Renal pelvis (tissue), 4 donors: ENCODE measurements around the gene FUT1. TPM values are rescaled to one million over a fixed set of nuclear protein-coding genes. Genes with fewer than 3 reads are reported as not detected.

ENCODE experiments used
- DNase-seq: peaks from one replicate; pipeline ENCODE4 v3.0.0-alpha.2; 2013
- polyA plus RNA-seq, 3 donors: library from polyadenylated mRNA; unstranded; fragments of 120-200 nt; gene quantifications; one replicate each; pipeline ENCODE4 v1.2.1, GENCODE V29; 2013; ENCODE audit not compliant: insufficient read length in 3 of 3

Gene FUT1
- polyA plus RNA-seq, 3 donors = 3.0 to 4.4 (median 4.2) TPM

DNA sequence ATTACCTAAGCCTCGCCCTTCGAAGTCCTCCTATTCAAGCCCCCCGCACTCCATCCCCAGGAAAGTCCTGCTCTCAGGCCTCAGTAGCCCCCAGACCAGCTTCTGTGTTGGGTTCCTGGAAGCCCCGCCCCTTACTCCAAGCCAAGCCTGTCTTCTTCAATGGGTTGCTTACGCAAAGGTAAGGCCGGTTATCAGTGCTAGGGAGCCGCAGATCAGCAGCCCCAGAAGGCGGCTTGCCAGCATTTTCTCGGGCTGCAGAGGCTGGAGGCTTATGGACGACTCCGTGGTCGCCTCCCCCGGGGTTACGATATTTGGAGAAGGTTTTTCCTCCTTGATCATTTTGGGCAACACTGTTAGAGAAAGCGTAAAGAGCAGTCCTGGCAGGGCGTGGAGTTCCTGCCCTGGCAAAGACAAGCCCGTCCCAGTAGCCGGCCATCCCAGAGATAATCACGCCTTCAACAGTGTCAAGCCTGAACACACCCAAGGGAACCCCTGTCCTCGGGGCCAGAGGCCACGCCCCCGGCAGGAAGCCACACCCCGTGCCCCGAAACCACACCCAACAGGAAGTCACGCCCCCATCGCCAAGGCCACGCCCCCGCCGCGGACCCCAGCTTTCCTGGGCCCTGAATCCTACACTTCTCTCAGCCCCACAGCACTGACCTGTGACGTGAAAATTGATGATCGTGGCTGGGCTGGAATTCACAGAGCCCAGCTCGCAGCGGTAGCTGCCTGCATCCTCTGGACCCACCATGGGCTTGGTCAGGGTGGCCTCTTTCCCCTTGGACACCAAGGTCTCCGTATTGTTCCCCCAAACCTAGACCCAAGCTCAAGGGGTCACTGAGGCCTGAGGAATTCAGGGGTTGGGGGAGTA is 11.1 kb downstream of the FUT1 start:
- DNase-seq = no peak

- no peak for DNase-seq
Measured at GRCh38 chr19:48740164-48740972, 12.1 kb downstream of the FUT1 start, which contains the start of gene RASIP1. TSS of gene RASIP1 (minus strand) at chr19:48740610. CDS start at chr19:48740282, 328 bp downstream.

- DNase-seq = no peak
Measured at GRCh38 chr19:48739404-48740163, 12.9 kb downstream of the FUT1 start.

GRCh38 chr19:48738557-48739403 is 13.7 kb downstream of the FUT1 start:
- DNase-seq = peak; percentile 91

GRCh38 chr19:48737360-48737998 is 15.0 kb downstream of the FUT1 start:
- no peak for DNase-seq

DNA sequence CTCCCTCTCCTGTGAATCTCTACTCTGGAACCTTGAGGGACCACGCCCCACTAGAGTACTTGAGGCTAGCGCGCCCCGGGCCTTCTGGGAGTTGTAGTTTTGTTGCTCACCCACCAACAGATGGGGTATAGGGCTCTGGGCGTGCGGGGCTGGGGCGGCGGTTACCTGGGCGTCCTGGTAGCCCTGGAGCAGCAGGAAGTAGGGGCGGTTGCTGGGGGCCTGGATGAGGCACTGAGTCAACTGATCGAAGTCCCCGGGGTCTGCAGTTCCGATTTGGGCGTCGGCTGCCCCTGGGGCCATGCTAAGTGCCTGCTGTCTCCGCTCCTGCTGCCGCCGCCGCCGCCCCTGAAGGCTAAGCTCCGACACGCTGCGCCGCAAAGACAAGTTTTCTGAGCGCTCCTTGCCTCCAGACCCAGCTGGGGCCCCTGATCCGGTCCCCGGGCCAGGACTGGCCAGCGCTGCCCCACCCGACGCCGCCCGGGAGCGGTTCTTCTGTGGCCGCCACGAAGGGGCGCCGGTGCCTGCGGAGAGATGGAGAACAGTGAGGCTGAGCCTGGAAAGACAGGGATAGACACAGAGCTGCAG is 17.3 kb downstream of the FUT1 start:
- DNase-seq = no peak

DNA sequence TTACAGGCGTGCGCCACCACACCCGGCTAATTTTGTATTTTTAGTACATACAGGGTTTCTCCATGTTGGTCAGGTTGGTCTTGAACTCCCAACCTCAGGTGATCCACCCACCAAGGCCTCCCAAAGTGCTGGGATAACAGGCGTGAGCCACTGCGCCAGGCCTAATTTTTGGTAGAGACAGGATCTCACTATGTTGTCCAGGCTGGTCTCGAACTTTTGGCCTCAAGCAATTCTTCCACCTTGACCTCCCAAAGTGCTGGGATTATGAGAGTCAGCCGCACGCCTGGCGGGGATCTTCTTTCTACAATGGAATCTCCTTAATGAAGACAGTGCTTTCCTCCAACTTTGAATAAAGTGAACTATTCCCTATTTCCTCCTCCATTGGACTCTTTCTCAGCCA is 17.8 kb downstream of the FUT1 start:
- DNase-seq = no peak

DNA sequence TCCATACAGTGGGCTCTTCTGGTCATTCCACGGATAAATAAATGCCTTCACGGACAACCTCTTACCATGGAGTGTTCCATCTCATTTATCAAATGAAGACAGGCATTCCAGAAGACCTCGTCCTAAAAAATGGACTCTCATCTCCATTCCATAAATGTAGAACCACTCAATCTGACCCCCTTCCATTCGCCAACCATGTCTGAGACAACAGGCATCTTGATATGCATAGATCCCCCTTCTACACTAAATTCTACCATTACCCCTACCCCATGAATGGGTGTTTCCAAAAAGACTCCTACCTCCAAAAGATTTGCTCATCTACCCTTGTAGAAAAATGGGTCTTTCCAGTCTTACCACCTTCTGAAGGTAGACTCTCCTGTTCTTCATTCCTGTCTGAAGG is 21.0 kb downstream of the FUT1 start:
- no peak for DNase-seq

- no peak for DNase-seq
Measured at GRCh38 chr19:48728911-48729664, 23.4 kb downstream of the FUT1 start.

- DNase-seq = no peak
Measured at GRCh38 chr19:48726556-48726955, 25.9 kb downstream of the FUT1 start.

DNA sequence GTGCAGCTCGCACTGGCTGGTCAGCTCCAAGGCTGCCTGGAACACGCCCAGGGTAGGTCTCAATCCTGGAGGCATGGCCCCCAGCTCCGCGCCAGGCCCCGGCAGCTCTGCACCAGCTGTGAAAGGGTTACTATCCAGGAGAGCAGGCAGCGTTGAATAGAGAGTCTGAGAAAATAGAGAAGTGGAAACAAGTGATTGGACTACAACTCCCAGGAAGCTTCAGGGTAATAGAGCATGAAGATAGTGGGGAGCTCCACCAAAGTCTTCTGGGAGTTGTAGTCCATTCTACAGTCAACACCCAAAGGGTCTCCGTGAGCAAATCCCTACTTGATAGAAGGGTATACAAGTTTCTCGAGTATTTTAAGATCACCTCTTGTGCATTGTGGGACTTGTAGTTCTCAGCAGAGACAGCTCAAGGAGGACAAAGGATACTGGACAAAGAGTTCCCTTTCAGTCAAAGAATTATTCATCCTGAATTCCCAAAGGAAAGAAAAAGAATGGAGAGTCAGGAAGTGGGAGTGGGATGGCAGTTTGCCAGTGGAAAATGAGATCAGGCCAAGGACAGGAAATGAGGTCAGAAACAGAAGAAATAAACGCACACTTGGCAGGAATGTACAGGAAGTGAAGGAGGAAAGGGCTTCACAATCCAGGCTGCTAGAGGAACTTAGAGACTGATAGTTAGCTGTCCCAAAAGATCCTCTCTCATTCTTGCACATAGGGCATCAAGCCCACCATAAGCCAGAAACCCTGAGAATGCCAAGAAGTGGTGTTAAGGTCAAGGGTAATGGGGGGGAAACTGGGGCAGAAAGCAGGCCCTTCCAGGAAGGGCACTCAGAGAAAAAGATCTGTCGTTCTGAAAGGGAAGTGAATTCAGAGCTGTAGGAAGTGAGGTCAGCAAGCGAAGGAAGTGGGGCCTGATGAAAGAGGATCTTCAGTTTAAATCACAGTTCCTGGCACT is 27.4 kb downstream of the FUT1 start:
- DNase-seq = peak; percentile 88

DNA sequence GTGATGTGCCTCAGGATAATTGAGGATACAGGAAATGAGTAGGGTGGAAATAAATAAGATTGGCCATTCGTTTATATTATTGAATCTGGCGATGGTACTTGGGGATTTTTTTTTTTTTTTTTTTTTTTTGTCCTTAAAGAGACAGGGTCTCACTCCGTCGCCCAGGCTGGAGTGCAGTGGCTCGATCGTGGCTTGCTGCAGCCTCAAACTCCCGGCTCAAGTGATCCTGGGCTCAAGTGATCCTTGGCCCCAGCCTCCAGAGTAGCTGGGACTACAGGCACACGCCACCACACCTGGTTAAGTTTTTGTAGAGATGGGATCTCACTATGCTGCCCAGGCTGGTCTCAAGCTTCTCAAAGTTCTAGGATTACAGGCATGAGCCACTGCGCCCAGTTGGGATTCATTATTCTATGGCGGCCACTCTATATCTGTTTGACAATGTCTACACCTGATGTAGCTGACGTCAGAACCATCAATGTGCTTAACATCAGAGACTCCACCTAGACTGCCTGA is 30.2 kb downstream of the FUT1 start:
- DNase-seq = no peak

- peak; percentile 100 for DNase-seq
Measured at GRCh38 chr19:48720613-48721296, 31.7 kb downstream of the FUT1 start.

GRCh38 chr19:48720251-48720612 is 32.2 kb downstream of the FUT1 start:
- no peak for DNase-seq

- no peak for DNase-seq
Measured at GRCh38 chr19:48719263-48720171, 32.9 kb downstream of the FUT1 start, which contains the start of gene MAMSTR. TSS of gene MAMSTR (minus strand) at chr19:48719725. CDS start at chr19:48719031, 694 bp downstream.

- no peak for DNase-seq
Measured at GRCh38 chr19:48718711-48719231, 33.7 kb downstream of the FUT1 start.
